KMS-11 (cell line): ENCODE data around the gene NUDCD3.

Source experiments
- H2AFZ ChIP-seq: fragments of 200-600 bp; sonication (generic); 2 replicates; pipeline ENCODE4 v1.6.1; 2016; ENCODE audit warnings: antibody characterized with exemption, mixed run types, low read depth
- H3K27ac ChIP-seq: fragments of 200-600 bp; sonication (generic); 2 replicates; pipeline ENCODE4 v1.6.1; 2016; ENCODE audit warnings: mild to moderate bottlenecking, mixed run types
- H3K27me3 ChIP-seq: fragments of 200-600 bp; sonication (generic); 2 replicates; pipeline ENCODE4 v1.6.1; 2017; ENCODE audit warnings: mild to moderate bottlenecking, low read depth, mixed run types, moderate library complexity; ENCODE audit not compliant: insufficient read depth
- H3K36me3 ChIP-seq: fragments of 200-600 bp; sonication (generic); 2 replicates; pipeline ENCODE4 v1.6.1; 2017; ENCODE audit warnings: mild to moderate bottlenecking, mixed run types; ENCODE audit not compliant: insufficient read depth
- H3K4me1 ChIP-seq: fragments of 200-600 bp; sonication (generic); 2 replicates; pipeline ENCODE4 v1.6.1; 2016; ENCODE audit warnings: mild to moderate bottlenecking, low read depth, mixed run types; ENCODE audit not compliant: poor library complexity, severe bottlenecking
- H3K4me2 ChIP-seq: fragments of 200-600 bp; sonication (generic); 2 replicates; pipeline ENCODE4 v1.7.0; 2016; ENCODE audit warnings: mild to moderate bottlenecking, mixed run types
- H3K4me3 ChIP-seq: fragments of 200-600 bp; sonication (generic); IDR thresholded peaks from 2 replicates; pipeline ENCODE4 v1.6.1; 2017; ENCODE audit warnings: low read depth, low read length, mixed read lengths; ENCODE audit not compliant: insufficient read depth
- H3K79me2 ChIP-seq: fragments of 200-600 bp; sonication (generic); 2 replicates; pipeline ENCODE4 v1.6.1; 2016; ENCODE audit warnings: low read depth, mixed run types; ENCODE audit not compliant: insufficient read depth
- H3K9ac ChIP-seq: fragments of 200-600 bp; sonication (generic); 2 replicates; pipeline ENCODE4 v1.6.1; 2016; ENCODE audit warnings: mild to moderate bottlenecking, mixed run types
- H4K20me1 ChIP-seq: fragments of 200-600 bp; sonication (generic); 2 replicates; pipeline ENCODE4 v1.6.1; 2016; ENCODE audit warnings: mild to moderate bottlenecking, mixed run types; ENCODE audit not compliant: insufficient read depth
- TF ChIP-seq, protein P1 (sequence below): fragments of 200-600 bp; sonication (generic); conservative IDR thresholded peaks from 2 replicates; pipeline ENCODE4 v1.6.1; 2017; ENCODE audit warnings: low read depth, mild to moderate bottlenecking, antibody characterized with exemption, low read length, moderate library complexity, mixed read lengths

NUDCD3 gene

DNA sequence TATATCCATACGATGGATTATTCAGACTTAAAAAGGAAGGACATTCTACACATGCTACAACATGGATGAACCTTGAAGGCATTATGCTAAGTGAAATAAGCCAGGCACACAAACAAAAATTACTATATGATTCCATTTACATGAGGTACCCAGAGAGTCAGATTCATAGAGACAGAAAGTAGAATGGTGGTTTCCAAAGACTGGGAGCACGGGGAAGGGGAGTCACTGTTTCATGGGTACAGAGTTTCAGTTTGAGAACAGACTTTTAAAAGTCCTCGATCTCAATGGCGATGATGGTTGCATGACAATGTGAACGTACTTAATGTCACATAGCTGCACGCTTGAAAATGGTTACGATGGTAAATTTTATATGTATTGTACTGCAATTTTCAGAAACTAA lies 39.3 kb downstream of the NUDCD3 start:
- Histone ChIP-seq H3K4me2 (no peak overlapping the region), H4K20me1 (no peaks in the 10 kb centered on the region), H2AFZ (no peak overlapping the region), H3K27ac (no peak overlapping the region), H3K4me3 (no peak overlapping the region), H3K79me2 (peaks cover 6% of the 10 kb centered on the region; the same call in 1 of the 2 replicates), H3K9ac (no peak overlapping the region), H3K27me3 (no peaks in the 10 kb centered on the region), H3K4me1 (no peaks in the 10 kb centered on the region), H3K36me3 (no peaks in the 10 kb centered on the region; the same call in 1 of the 2 replicates)
- TF ChIP-seq, protein P1, sequence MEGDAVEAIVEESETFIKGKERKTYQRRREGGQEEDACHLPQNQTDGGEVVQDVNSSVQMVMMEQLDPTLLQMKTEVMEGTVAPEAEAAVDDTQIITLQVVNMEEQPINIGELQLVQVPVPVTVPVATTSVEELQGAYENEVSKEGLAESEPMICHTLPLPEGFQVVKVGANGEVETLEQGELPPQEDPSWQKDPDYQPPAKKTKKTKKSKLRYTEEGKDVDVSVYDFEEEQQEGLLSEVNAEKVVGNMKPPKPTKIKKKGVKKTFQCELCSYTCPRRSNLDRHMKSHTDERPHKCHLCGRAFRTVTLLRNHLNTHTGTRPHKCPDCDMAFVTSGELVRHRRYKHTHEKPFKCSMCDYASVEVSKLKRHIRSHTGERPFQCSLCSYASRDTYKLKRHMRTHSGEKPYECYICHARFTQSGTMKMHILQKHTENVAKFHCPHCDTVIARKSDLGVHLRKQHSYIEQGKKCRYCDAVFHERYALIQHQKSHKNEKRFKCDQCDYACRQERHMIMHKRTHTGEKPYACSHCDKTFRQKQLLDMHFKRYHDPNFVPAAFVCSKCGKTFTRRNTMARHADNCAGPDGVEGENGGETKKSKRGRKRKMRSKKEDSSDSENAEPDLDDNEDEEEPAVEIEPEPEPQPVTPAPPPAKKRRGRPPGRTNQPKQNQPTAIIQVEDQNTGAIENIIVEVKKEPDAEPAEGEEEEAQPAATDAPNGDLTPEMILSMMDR, result no peak

DNA sequence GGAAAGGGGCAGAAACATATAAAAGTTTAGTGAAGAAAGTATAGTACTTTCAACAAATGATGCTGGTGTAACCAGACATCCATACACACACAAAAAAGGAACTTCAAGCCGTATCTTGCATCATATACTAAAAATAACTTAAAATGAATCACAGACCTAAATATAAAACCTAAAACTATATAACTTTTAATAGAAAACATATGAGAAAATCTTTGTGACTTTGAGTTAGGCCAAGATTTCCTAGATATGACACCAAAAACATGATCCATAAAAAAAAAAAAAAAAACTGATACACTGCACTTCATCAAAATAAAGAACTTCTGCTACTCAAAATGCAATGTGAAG lies 40.9 kb downstream of the NUDCD3 start:
- TF ChIP-seq, protein P1, result no peak
- Histone ChIP-seq H3K27me3 (no peaks in the 10 kb centered on the region), H3K4me1 (no peaks in the 10 kb centered on the region), H3K36me3 (no peaks in the 10 kb centered on the region; the same call in 1 of the 2 replicates), H4K20me1 (no peaks in the 10 kb centered on the region), H3K79me2 (peaks cover 6% of the 10 kb centered on the region; the same call in 1 of the 2 replicates), H3K4me2 (no peak overlapping the region), H3K27ac (no peak overlapping the region), H3K9ac (no peak overlapping the region), H3K4me3 (no peak overlapping the region), H2AFZ (no peak overlapping the region)

DNA sequence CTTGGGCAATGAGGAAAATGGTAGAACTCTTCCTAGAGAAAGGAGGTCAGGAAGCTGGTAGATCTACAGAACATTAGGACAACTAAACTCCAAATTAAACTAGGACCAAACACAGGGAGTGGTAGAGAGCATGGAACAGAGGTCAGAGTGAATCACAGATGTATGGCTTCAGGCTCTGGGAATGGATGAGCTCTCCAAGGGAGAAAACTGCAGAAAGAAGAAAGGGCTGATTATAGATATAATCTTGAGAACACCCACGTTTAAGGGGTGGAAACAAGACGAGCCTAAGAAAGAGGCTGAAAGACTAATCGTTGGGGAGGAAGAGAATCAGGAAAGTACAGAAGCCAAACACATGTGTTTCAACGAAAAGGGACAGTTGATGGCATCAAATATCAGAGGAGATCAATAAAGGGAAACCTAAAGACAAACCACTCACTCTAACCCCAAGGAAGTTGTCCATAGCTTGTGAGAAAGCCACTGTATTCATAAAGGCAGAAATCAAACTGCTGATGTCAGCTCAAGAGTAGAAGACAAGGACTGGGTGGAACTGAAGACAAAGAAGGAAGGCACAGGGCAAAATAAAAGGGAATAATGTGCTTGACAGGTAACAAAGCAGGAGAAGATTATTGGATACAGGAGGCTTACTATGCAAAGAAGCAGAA lies 41.4 kb downstream of the NUDCD3 start:
- H3K4me1 ChIP-seq, result no peaks in the 10 kb centered on the region
- peaks cover 6% of the 10 kb centered on the region; the same call in 1 of the 2 replicates for H3K79me2 ChIP-seq
- H4K20me1 ChIP-seq, result no peaks in the 10 kb centered on the region
- TF ChIP-seq, protein P1, result no peak
- no peak overlapping the region for H3K9ac ChIP-seq
- H3K27me3 ChIP-seq, result no peaks in the 10 kb centered on the region
- no peak overlapping the region for H3K4me3 ChIP-seq
- H3K36me3 ChIP-seq, result no peaks in the 10 kb centered on the region; the same call in 1 of the 2 replicates
- no peak overlapping the region for H3K27ac ChIP-seq
- H2AFZ ChIP-seq, result no peak overlapping the region
- no peak overlapping the region for H3K4me2 ChIP-seq

DNA sequence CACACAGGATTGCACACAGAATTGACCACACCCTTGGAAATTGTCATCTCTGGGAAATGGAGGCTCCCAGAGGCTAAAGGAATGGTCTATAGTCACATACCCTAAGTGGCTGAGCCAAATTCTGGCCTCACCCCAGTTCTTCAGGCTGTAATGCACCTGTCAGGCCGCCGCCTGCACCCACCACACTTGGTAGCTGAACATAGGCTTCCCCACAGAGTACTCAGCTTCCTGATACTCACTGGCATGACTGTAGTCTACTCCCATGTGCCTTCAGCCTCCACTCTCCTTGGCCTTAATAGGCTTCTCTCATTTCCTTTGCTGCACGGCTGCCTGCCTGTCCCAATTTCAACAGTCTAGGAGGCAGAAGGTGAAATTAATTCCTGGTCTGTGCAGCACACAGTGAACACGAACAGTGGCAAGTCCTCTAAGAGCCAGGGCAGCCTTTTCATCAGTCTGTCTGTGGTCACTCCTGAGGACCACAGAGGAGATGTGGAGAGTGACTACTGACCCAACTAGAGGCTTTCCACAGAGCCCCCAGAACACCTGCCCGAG lies 42.5 kb downstream of the NUDCD3 start:
- Histone ChIP-seq H3K4me3 (no peak overlapping the region), H2AFZ (no peak overlapping the region), H3K9ac (no peak overlapping the region), H3K4me1 (no peaks in the 10 kb centered on the region), H3K4me2 (no peak overlapping the region), H3K27ac (no peak overlapping the region), H3K36me3 (no peaks in the 10 kb centered on the region; the same call in 1 of the 2 replicates), H4K20me1 (no peaks in the 10 kb centered on the region), H3K79me2 (peaks cover 6% of the 10 kb centered on the region; the same call in 1 of the 2 replicates), H3K27me3 (no peaks in the 10 kb centered on the region)
- TF ChIP-seq, protein P1, result no peak
